Nephron (organoid): Measurements from ENCODE around the gene ZNF3.

Source experiments
- H3K27ac Mint-ChIP-seq, 3 experiments: 2 replicates each; pipeline ENCODE4 v1.8.0; 2020; ENCODE audit warnings: mixed read lengths in 3 of 3, mild to moderate bottlenecking in 2 of 3, moderate library complexity in 1 of 3
- H3K27me3 Mint-ChIP-seq: 2 replicates; pipeline ENCODE4 v1.8.0; 2021; ENCODE audit warnings: low read depth, mild to moderate bottlenecking, moderate library complexity, mixed read lengths
- H3K36me3 Mint-ChIP-seq: 2 replicates; pipeline ENCODE4 v1.8.0; 2020; ENCODE audit warnings: low read depth, mixed read lengths
- H3K4me1 Mint-ChIP-seq: 2 replicates; pipeline ENCODE4 v1.8.0; 2020; ENCODE audit warnings: mixed read lengths
- H3K4me3 Mint-ChIP-seq, 3 experiments: 2 replicates each; pipeline ENCODE4 v1.8.0; 2020; ENCODE audit warnings: mild to moderate bottlenecking in 3 of 3, mixed read lengths in 3 of 3, moderate library complexity in 2 of 3
- H3K9me3 Mint-ChIP-seq: 2 replicates; pipeline ENCODE4 v1.8.0; 2020; ENCODE audit warnings: mixed read lengths
- TF ChIP-seq, protein P1 (sequence below), 3 experiments: fragments of 200-600 bp; sonication (generic); IDR thresholded peaks; one replicate each; pipeline ENCODE4 v1.5.0; 2021; ENCODE audit warnings: antibody characterized with exemption in 3 of 3; ENCODE audit not compliant: unreplicated experiment in 3 of 3

The ZNF3 gene

DNA sequence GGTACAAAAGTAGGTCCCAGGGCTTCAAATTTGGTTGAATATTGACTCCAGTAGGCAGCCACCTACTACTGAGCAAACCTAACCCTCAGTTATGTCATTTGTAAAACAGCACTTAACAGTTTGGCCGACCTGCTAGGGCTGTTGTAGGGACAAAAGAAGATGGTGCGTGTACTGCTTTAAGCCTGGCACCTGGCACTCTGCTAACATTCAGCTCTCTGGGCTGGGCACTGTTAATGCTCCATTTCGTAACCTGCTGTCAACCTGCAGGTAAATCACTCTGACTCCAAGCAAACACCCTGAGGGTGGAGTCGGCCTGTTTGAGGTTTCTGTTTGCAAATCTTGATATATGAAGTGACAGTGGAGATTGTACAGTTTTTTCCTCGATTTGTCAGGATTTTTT lies 58.9 kb downstream of the ZNF3 start:
- Mint-ChIP-seq H3K36me3 (peaks cover 51% of the 10 kb centered on the region), H3K27me3 (no peaks in the 10 kb centered on the region), H3K27ac (no peak overlapping the region), H3K4me3 (no peak overlapping the region), H3K4me1 (peaks cover 6% of the 10 kb centered on the region), H3K9me3 (no peaks in the 10 kb centered on the region)
- TF ChIP-seq, protein P1, sequence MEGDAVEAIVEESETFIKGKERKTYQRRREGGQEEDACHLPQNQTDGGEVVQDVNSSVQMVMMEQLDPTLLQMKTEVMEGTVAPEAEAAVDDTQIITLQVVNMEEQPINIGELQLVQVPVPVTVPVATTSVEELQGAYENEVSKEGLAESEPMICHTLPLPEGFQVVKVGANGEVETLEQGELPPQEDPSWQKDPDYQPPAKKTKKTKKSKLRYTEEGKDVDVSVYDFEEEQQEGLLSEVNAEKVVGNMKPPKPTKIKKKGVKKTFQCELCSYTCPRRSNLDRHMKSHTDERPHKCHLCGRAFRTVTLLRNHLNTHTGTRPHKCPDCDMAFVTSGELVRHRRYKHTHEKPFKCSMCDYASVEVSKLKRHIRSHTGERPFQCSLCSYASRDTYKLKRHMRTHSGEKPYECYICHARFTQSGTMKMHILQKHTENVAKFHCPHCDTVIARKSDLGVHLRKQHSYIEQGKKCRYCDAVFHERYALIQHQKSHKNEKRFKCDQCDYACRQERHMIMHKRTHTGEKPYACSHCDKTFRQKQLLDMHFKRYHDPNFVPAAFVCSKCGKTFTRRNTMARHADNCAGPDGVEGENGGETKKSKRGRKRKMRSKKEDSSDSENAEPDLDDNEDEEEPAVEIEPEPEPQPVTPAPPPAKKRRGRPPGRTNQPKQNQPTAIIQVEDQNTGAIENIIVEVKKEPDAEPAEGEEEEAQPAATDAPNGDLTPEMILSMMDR (IDR thresholded peaks at IDR 0.05; ENCODE audit: unreplicated experiment in 3 of 3), result no peak

DNA sequence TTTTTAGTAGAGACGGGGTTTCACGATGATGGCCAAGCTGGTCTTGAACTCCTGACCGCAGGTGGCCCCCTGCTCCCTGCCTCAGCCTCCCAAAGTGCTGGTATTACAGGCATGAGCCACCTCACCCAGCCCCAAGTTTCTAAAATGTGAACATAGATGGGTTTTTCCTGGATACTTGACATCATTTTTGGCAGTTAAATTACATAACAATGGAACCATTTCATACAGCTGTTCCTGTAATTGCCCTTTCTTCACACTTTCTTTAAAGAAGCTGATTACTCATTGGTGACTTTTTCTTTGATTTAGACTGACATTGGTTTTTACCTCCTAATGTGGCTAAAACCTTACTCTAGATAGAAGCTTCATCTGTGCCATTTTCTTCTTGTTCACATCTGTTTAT lies 60.2 kb downstream of the ZNF3 start:
- Mint-ChIP-seq H3K9me3 (no peaks in the 10 kb centered on the region), H3K4me1 (peaks cover 11% of the 10 kb centered on the region), H3K27me3 (no peaks in the 10 kb centered on the region), H3K27ac (no peak overlapping the region), H3K4me3 (peak overlapping the region in 2 of 3 experiments; percentile 28 to 56), H3K36me3 (peaks cover 50% of the 10 kb centered on the region)
- TF ChIP-seq, protein P1 (IDR thresholded peaks at IDR 0.05; ENCODE audit: unreplicated experiment in 3 of 3), result no peak
